Mesenchymal stem cell (in vitro differentiated cells and primary cell): ENCODE measurements around the gene POLDIP2.

Experiments used
- DNase-seq: peaks from one replicate; pipeline ENCODE4 v3.0.0-alpha.2; 2013
- H2AFZ ChIP-seq: one replicate; pipeline ENCODE4 v1.6.1; 2013; ENCODE audit warnings: low read depth, mild to moderate bottlenecking, control low read depth, inconsistent platforms, low read length, moderate library complexity
- H2AK5ac ChIP-seq: 2 replicates; pipeline ENCODE4 v1.6.1; 2013; ENCODE audit warnings: low read length, moderate library complexity, mild to moderate bottlenecking, inconsistent platforms; ENCODE audit not compliant: severe bottlenecking
- H2BK120ac ChIP-seq: one replicate; pipeline ENCODE4 v1.6.1; 2013; ENCODE audit warnings: low read depth, mild to moderate bottlenecking, inconsistent platforms, low read length, moderate library complexity
- H2BK12ac ChIP-seq, 2 experiments: one replicate each; pipeline ENCODE4 v1.6.1; 2013; ENCODE audit warnings: inconsistent platforms in 2 of 2, low read length in 2 of 2, mild to moderate bottlenecking in 2 of 2, moderate library complexity in 2 of 2, control low read depth in 1 of 2
- H2BK15ac ChIP-seq: one replicate; pipeline ENCODE4 v1.6.1; 2013; ENCODE audit warnings: mild to moderate bottlenecking, low read depth, inconsistent platforms; ENCODE audit not compliant: poor library complexity, severe bottlenecking
- H2BK5ac ChIP-seq: 2 replicates; pipeline ENCODE4 v1.6.1; 2013; ENCODE audit warnings: low read depth, mild to moderate bottlenecking, low read length, control low read depth, inconsistent platforms; ENCODE audit not compliant: poor library complexity, severe bottlenecking
- H3K14ac ChIP-seq, 2 experiments: one replicate each; pipeline ENCODE4 v1.6.1; 2013; ENCODE audit warnings: inconsistent platforms in 2 of 2, low read length in 2 of 2, control low read depth in 1 of 2, mild to moderate bottlenecking in 1 of 2, moderate library complexity in 1 of 2
- H3K18ac ChIP-seq, 2 experiments: one replicate each; pipeline ENCODE4 v1.6.1; 2013; ENCODE audit warnings: inconsistent platforms in 2 of 2, low read length in 2 of 2, control low read depth in 1 of 2, low read depth in 1 of 2, mild to moderate bottlenecking in 1 of 2
- H3K23ac ChIP-seq, 2 experiments: one replicate each; pipeline ENCODE4 v1.6.1; 2013; ENCODE audit warnings: inconsistent platforms in 2 of 2, low read length in 2 of 2, mild to moderate bottlenecking in 2 of 2, moderate library complexity in 2 of 2, control low read depth in 1 of 2
- H3K27ac ChIP-seq: 2 replicates; pipeline ENCODE4 v1.5.1; 2013; ENCODE audit warnings: mild to moderate bottlenecking, moderate library complexity, low read length, control low read depth, inconsistent platforms; ENCODE audit not compliant: poor library complexity, severe bottlenecking
- H3K27me3 ChIP-seq, 2 experiments: 2 replicates each; pipeline versions ENCODE4 v1.6.1 to v1.7.0; 2013; ENCODE audit warnings: low read length in 2 of 2, mild to moderate bottlenecking in 2 of 2, moderate library complexity in 2 of 2, control low read depth in 1 of 2, inconsistent platforms in 1 of 2; ENCODE audit not compliant: control insufficient read depth in 1 of 2, insufficient read depth in 1 of 2
- H3K36me3 ChIP-seq, 2 experiments: 2 replicates each; pipeline versions ENCODE4 v1.6.1 to v1.7.0; 2013; ENCODE audit warnings: low read length in 2 of 2, control low read depth in 1 of 2, inconsistent platforms in 1 of 2, low read depth in 1 of 2, mild to moderate bottlenecking in 1 of 2; ENCODE audit not compliant: insufficient read depth in 2 of 2, control insufficient read depth in 1 of 2
- H3K4ac ChIP-seq, 2 experiments: one replicate each; pipeline ENCODE4 v1.6.1; 2013; ENCODE audit warnings: inconsistent platforms in 2 of 2, low read length in 2 of 2, mild to moderate bottlenecking in 2 of 2, moderate library complexity in 2 of 2, control low read depth in 1 of 2, low read depth in 1 of 2
- H3K4me1 ChIP-seq: 2 replicates; pipeline ENCODE4 v1.6.1; 2013; ENCODE audit warnings: low read depth, low read length, control low read depth; ENCODE audit not compliant: control insufficient read depth, insufficient read depth
- H3K4me2 ChIP-seq: 2 replicates; pipeline ENCODE4 v1.6.1; 2013; ENCODE audit warnings: low read length, mild to moderate bottlenecking, inconsistent platforms; ENCODE audit not compliant: poor library complexity, severe bottlenecking
- H3K4me3 ChIP-seq, 2 experiments: 2 replicates each; pipeline versions ENCODE4 v1.5.1 to v1.7.0; 2013; ENCODE audit warnings: low read length in 2 of 2, mild to moderate bottlenecking in 2 of 2, control low read depth in 1 of 2, low read depth in 1 of 2; ENCODE audit not compliant: insufficient read depth in 1 of 2
- H3K79me1 ChIP-seq: replicated peaks from 2 replicates; pipeline ENCODE4 v1.6.1; 2013; ENCODE audit warnings: mild to moderate bottlenecking, control low read depth, low read length, inconsistent platforms; ENCODE audit not compliant: poor library complexity, severe bottlenecking
- H3K9ac ChIP-seq: 2 replicates; pipeline ENCODE4 v1.7.0; 2013; ENCODE audit warnings: mild to moderate bottlenecking, low read length, moderate library complexity
- H3K9me3 ChIP-seq: 2 replicates; pipeline ENCODE4 v1.7.0; 2013; ENCODE audit warnings: mild to moderate bottlenecking, low read length; ENCODE audit not compliant: control insufficient read depth
- H4K8ac ChIP-seq: one replicate; pipeline ENCODE4 v1.6.1; 2013; ENCODE audit warnings: inconsistent platforms, mild to moderate bottlenecking, low read length, moderate library complexity
- H4K91ac ChIP-seq: one replicate; pipeline ENCODE4 v1.6.1; 2013; ENCODE audit warnings: mild to moderate bottlenecking, low read length, inconsistent platforms
- WGBS: methylation state at CpG from one replicate; pipeline ENCODE4 v1.1.7; 2013; ENCODE audit warnings: mixed read lengths; 5-methylcytosine and 5-hydroxymethylcytosine counted together

POLDIP2 gene

GRCh38 chr17:28385406-28385805, 28.1 kb upstream of the POLDIP2 start:
- Histone ChIP-seq H4K8ac (no peak overlapping the region), H3K4me1 (peaks cover 11% of the 10 kb centered on the region), H3K9me3 (no peaks in the 10 kb centered on the region), H2AK5ac (no peak overlapping the region), H2BK15ac (no peak overlapping the region), H3K23ac (no peak overlapping the region), H3K4me2 (no peak overlapping the region), H3K27me3 (peaks cover 16 to 33% of the 10 kb centered on the region in 2 experiments), H3K36me3 (peaks cover 18 to 19% of the 10 kb centered on the region in 2 experiments), H2BK12ac (no peak overlapping the region), H2AFZ (no peak overlapping the region), H3K79me1 (peaks cover 1% of the 10 kb centered on the region), H3K4me3 (no peak overlapping the region), H3K9ac (no peak overlapping the region), H3K14ac (no peak overlapping the region), H2BK5ac (no peak overlapping the region), H3K4ac (no peak overlapping the region), H3K18ac (no peak overlapping the region), H2BK120ac (no peak overlapping the region), H3K27ac (no peak overlapping the region), H4K91ac (no peak overlapping the region)
- no peak for DNase-seq
- WGBS = 93% methylated on average over 5 of the region's 8 CpGs

- Histone ChIP-seq H2BK120ac (no peak overlapping the region), H3K9me3 (no peaks in the 10 kb centered on the region), H4K8ac (no peak overlapping the region), H3K36me3 (peaks cover 15 to 18% of the 10 kb centered on the region in 2 experiments), H3K27ac (no peak overlapping the region), H2AFZ (no peak overlapping the region), H2BK5ac (no peak overlapping the region), H4K91ac (peak overlapping the region; percentile 25), H2BK12ac (no peak overlapping the region), H3K4me2 (no peak overlapping the region), H3K9ac (no peak overlapping the region), H2AK5ac (no peak overlapping the region), H3K4me3 (no peak overlapping the region), H3K79me1 (peaks cover 1% of the 10 kb centered on the region), H3K4me1 (peaks cover 11% of the 10 kb centered on the region), H3K23ac (no peak overlapping the region), H2BK15ac (no peak overlapping the region), H3K27me3 (peaks cover 16 to 33% of the 10 kb centered on the region in 2 experiments), H3K14ac (no peak overlapping the region), H3K4ac (peak overlapping the region in 1 of 2 experiments; percentile 13), H3K18ac (no peak overlapping the region)
- WGBS = 42% methylated on average over 29 of the region's 29 CpGs
- no peak for DNase-seq
These were observed 27.7 kb upstream of the POLDIP2 start for GRCh38 chr17:28385037-28385400.

GRCh38 chr17:28384281-28385036, 27.1 kb upstream of the POLDIP2 start:
- Histone ChIP-seq H4K91ac (peak overlapping the region; percentile 25), H3K18ac (peak overlapping the region in 1 of 2 experiments; percentile 4), H2BK5ac (no peak overlapping the region), H2BK15ac (no peak overlapping the region), H3K4me2 (peak overlapping the region; percentile 32), H3K27me3 (peaks cover 16 to 33% of the 10 kb centered on the region in 2 experiments), H3K27ac (no peak overlapping the region), H2BK120ac (no peak overlapping the region), H2AK5ac (no peak overlapping the region), H3K9ac (no peak overlapping the region), H3K79me1 (peaks cover 1% of the 10 kb centered on the region), H3K4ac (no peak overlapping the region), H3K14ac (peak overlapping the region in 1 of 2 experiments; percentile 13), H2AFZ (no peak overlapping the region), H3K4me1 (peaks cover 11% of the 10 kb centered on the region), H3K9me3 (no peaks in the 10 kb centered on the region), H2BK12ac (no peak overlapping the region), H3K4me3 (peak overlapping the region in 1 of 2 experiments; percentile 38), H3K23ac (no peak overlapping the region), H3K36me3 (peaks cover 10 to 18% of the 10 kb centered on the region in 2 experiments), H4K8ac (peak overlapping the region; percentile 55)
- peak; percentile 28 for DNase-seq
- WGBS = 12% methylated on average over 55 of the region's 56 CpGs

GRCh38 chr17:28381141-28381825, 24.0 kb upstream of the POLDIP2 start:
- no peaks in the 10 kb centered on the region for H3K9me3 ChIP-seq
- peak overlapping the region in 1 of 2 experiments; percentile 30 for H3K4me3 ChIP-seq
- H2BK15ac ChIP-seq = no peak overlapping the region
- H3K36me3 ChIP-seq = peaks cover 3 to 18% of the 10 kb centered on the region in 2 experiments
- no peak overlapping the region for H3K23ac ChIP-seq
- H3K18ac ChIP-seq = no peak overlapping the region
- peaks cover 11% of the 10 kb centered on the region for H3K4me1 ChIP-seq
- H2AK5ac ChIP-seq = no peak overlapping the region
- 22% methylated on average over 70 of the region's 72 CpGs for WGBS
- H3K79me1 ChIP-seq = peaks cover 1% of the 10 kb centered on the region
- no peak overlapping the region for H2BK12ac ChIP-seq
- no peak overlapping the region for H3K9ac ChIP-seq
- H2BK120ac ChIP-seq = no peak overlapping the region
- H3K4ac ChIP-seq = no peak overlapping the region
- peak overlapping the region; percentile 42 for H4K8ac ChIP-seq
- no peak overlapping the region for H3K14ac ChIP-seq
- H2BK5ac ChIP-seq = no peak overlapping the region
- H2AFZ ChIP-seq = no peak overlapping the region
- DNase-seq = no peak
- peaks cover 16 to 33% of the 10 kb centered on the region in 2 experiments for H3K27me3 ChIP-seq
- peak overlapping the region; percentile 72 for H4K91ac ChIP-seq
- H3K27ac ChIP-seq = no peak overlapping the region
- no peak overlapping the region for H3K4me2 ChIP-seq
